HG03097 (cell line): Measurements from ENCODE around the gene OR10G2.
"Not testable (repeated sequence)": the region's sequence is repeated elsewhere in the genome, so short reads cannot be mapped to it uniquely, and the experiment has no call there.

ENCODE experiments used
- ATAC-seq: cut with Tn5 transposase; IDR thresholded peaks from one replicate; pipeline ENCODE4 v1.9.1; 2021; ENCODE audit not compliant: unreplicated experiment, low FRiP score

OR10G2 gene

DNA sequence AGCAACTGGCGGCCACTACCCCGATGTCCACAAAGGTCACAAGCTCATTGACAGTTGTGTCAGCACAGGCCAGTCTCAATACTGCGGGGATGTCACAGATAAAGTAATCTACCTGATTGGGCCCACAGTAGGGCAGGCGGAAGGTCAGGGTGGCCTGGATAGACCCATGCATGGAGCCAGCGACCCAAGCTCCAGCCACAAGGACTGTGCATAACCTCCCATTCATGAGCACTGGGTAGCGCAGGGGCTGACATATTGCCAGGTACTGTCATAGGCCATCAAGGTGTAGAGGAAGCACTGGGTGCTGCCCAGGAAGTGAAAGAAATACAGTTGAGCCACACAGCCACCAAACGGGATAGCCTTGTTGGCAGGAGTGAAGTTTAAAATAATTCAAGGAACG is 32.6 kb downstream of the OR10G2 start:
- ATAC-seq = not testable (repeated sequence)

DNA sequence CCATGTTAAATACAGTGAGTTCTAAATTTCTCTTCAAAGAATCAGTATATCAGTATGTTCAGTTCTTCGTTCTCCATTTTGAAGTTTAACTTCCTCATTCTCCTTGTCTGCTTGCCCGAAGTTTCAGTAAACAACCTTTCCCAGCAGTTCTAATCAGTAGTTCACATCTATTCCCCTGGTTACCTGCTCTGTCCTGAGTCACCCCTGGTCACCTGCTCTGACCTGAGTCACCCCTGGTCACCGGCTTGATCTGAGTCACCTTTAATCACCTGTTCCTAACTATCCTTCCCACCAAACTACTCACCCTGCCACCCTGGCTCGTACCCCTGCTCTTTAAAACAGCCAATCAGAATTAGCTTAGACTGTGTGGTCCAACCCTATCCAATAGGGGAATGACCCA is 45.4 kb downstream of the OR10G2 start:
- no peak for ATAC-seq
